Transverse colon (tissue), 3 donors: Measurements from ENCODE around the gene ANG.

ENCODE experiments used
- CTCF ChIP-seq, 5 experiments: fragments of 200-600 bp in 3 of 5; fragments of 450-650 bp in 2 of 5; sonication (generic) in 3 of 5; IDR thresholded peaks; 1 replicate in 2 of 5; 2 replicates in 3 of 5; pipeline ENCODE4 v1.5.1; 2016 to 2017; ENCODE audit warnings: antibody characterized with exemption in 5 of 5, inconsistent platforms in 3 of 5, mild to moderate bottlenecking in 2 of 5, moderate library complexity in 1 of 5
- POLR2A ChIP-seq: fragments of 450-650 bp; IDR thresholded peaks from one replicate; pipeline ENCODE4 v1.6.1; 2016; ENCODE audit warnings: antibody characterized with exemption, mild to moderate bottlenecking, moderate library complexity

GRCh38 chr14:20682435-20683124, 6.0 kb upstream of the ANG start:
- TF ChIP-seq CTCF (IDR thresholded peaks at IDR 0.05), result no peak
- peak; percentile 95 for TF ChIP-seq POLR2A
